Spleen (tissue), 11 donors: ENCODE data around the gene KIAA1217. TPM values are rescaled to one million over a fixed set of nuclear protein-coding genes. Genes with fewer than 3 reads are reported as not detected.

ENCODE experiments used
- DNase-seq: peaks from one replicate; pipeline ENCODE4 v3.0.0-alpha.2; 2020
- H3K27ac ChIP-seq, 8 donors: fragments of 200-600 bp; sonication (generic) in 7 of 8; 1 replicate in 4 of 8; 2 replicates in 4 of 8; pipeline versions ENCODE4 v1.5.0 to v1.8.0; 2016 to 2021; ENCODE audit warnings: inconsistent platforms in 4 of 8, mild to moderate bottlenecking in 4 of 8, moderate library complexity in 1 of 8
- H3K27me3 ChIP-seq, 7 donors: fragments of 200-600 bp; sonication (generic) in 6 of 7; replicated peaks in 1 of 7; 1 replicate in 4 of 7; 2 replicates in 3 of 7; pipeline versions ENCODE4 v1.5.0 to v1.8.0; 2016 to 2021; ENCODE audit warnings: inconsistent platforms in 3 of 7, mild to moderate bottlenecking in 1 of 7
- H3K36me3 ChIP-seq, 6 donors: fragments of 200-600 bp; sonication (generic) in 5 of 6; 1 replicate in 4 of 6; 2 replicates in 2 of 6; pipeline versions ENCODE4 v1.5.0 to v1.8.0; 2016 to 2021; ENCODE audit warnings: inconsistent platforms in 2 of 6
- H3K4me1 ChIP-seq, 6 donors: fragments of 200-600 bp; sonication (generic) in 5 of 6; 1 replicate in 3 of 6; 2 replicates in 3 of 6; pipeline versions ENCODE4 v1.5.0 to v1.8.0; 2016 to 2021; ENCODE audit warnings: inconsistent platforms in 3 of 6
- H3K4me3 ChIP-seq, 8 donors: fragments of 200-600 bp; sonication (generic) in 7 of 8; 1 replicate in 4 of 8; 2 replicates in 4 of 8; pipeline versions ENCODE4 v1.5.0 to v1.8.0; 2016 to 2021; ENCODE audit warnings: inconsistent platforms in 4 of 8, mild to moderate bottlenecking in 4 of 8, moderate library complexity in 2 of 8
- H3K9me3 ChIP-seq, 8 donors: fragments of 200-600 bp; sonication (generic) in 7 of 8; 1 replicate in 4 of 8; 2 replicates in 4 of 8; pipeline versions ENCODE4 v1.5.0 to v1.8.0; 2016 to 2021; ENCODE audit warnings: inconsistent platforms in 4 of 8
- CTCF ChIP-seq, 11 experiments: fragments of 200-600 bp in 7 of 11; fragments of 450-650 bp in 4 of 11; sonication (generic) in 4 of 11; IDR thresholded peaks in 8 of 11; conservative IDR thresholded peaks in 3 of 11; 1 replicate in 7 of 11; 2 replicates in 4 of 11; pipeline versions ENCODE4 v1.4.0 to v1.8.0; 2016 to 2021; ENCODE audit warnings: antibody characterized with exemption in 11 of 11, inconsistent platforms in 4 of 11, mild to moderate bottlenecking in 1 of 11
- POLR2A ChIP-seq, 3 donors: fragments of 450-650 bp; IDR thresholded peaks; one replicate each; pipeline ENCODE4 v1.5.1; 2017; ENCODE audit warnings: antibody characterized with exemption in 3 of 3, mild to moderate bottlenecking in 1 of 3
- POLR2AphosphoS5 ChIP-seq, 3 donors: sonication (generic); formaldehyde crosslinking; IDR thresholded peaks; one replicate each; pipeline ENCODE4 v1.5.1; 2017; ENCODE audit warnings: antibody characterized with exemption in 3 of 3
- WGBS, 5 donors: extraction: QIAGEN DNeasy Blood & Tissue Kit in 3 of 5; methylation state at CpG; one replicate each; pipeline versions ENCODE4 v1.1.5 to v1.1.7; 2013 to 2018; 5-methylcytosine and 5-hydroxymethylcytosine counted together
- intact Hi-C: fragments of 100-400 bp; cut with DNase I; formaldehyde crosslinking; loops from one replicate; pipeline ENCODE4 v1.15.0; 2023; ENCODE audit warnings: low total_unique reads
- polyA plus RNA-seq, 3 donors: library from polyadenylated mRNA; stranded (reverse); fragments of 200-250 nt; gene quantifications; one replicate each; pipeline ENCODE4 v1.2.1, GENCODE V29; 2013
- total RNA-seq, 7 donors: library from RNA; depleted of rRNA in 3 of 7; stranded (reverse); fragments of >200 nt in 3 of 7; fragmentation: NEBNext Ultra II Directional in 4 of 7; extraction: Animal tissue kit (Norgen Biotek cat#: 25700) in 4 of 7; gene quantifications; one replicate each; pipeline versions ENCODE4 v1.1.0 to v1.2.1, GENCODE V29; 2016 to 2021
- donor health status: healthy with polysubstance abuse.
- donor health status: DM: no; HTN: no; CAD: no; lungs with moderate emphysema.
- donor health status: DM: no; HTN: no; CAD: no.
- donor health status: Bipolar disorder and iron deficiency.
- donor health status: healthy.
- donor health status: DM: no; HTN: no; CAD: no.
- donor health status: DM: yes; HTN: yes; CAD: no.

KIAA1217 gene
- total and polyA plus RNA-seq, 10 donors: 2.2 to 40.7 (median 21.4) TPM

GRCh38 chr10:24292304-24293293, 83.7 kb downstream of the KIAA1217 start:
- Histone ChIP-seq H3K4me3 (no peak overlapping the region), H3K9me3 (peaks cover 0 to 14% (median 0%) of the 10 kb centered on the region in 8 donors), H3K27me3 (no peaks in the 10 kb centered on the region), H3K4me1 (peaks cover 0 to 6% (median 0%) of the 10 kb centered on the region in 6 donors), H3K36me3 (no peaks in the 10 kb centered on the region), H3K27ac (no peak overlapping the region)
- no peak for DNase-seq
- WGBS, 5 donors: 88 to 91% (median 90%) methylated on average over 11 of the region's 11 CpGs
- intact Hi-C loops: no loop called here
- TF ChIP-seq CTCF (IDR thresholded peaks at IDR 0.05 in 8 of 11, conservative IDR thresholded peaks at IDR 0.05 in 3 of 11) (no peak), POLR2A (IDR thresholded peaks at IDR 0.05) (no peak), POLR2AphosphoS5 (IDR thresholded peaks at IDR 0.05) (no peak)

- Histone ChIP-seq H3K27ac (no peak overlapping the region), H3K9me3 (no peaks in the 10 kb centered on the region), H3K36me3 (no peaks in the 10 kb centered on the region), H3K27me3 (no peaks in the 10 kb centered on the region), H3K4me1 (no peaks in the 10 kb centered on the region), H3K4me3 (no peak overlapping the region)
- intact Hi-C loops: no loop called here
- 77 to 93% (median 85%) methylated on average over 6 of the region's 6 CpGs for WGBS, 5 donors
- TF ChIP-seq CTCF (IDR thresholded peaks at IDR 0.05 in 8 of 11, conservative IDR thresholded peaks at IDR 0.05 in 3 of 11) (no peak), POLR2A (IDR thresholded peaks at IDR 0.05) (no peak), POLR2AphosphoS5 (IDR thresholded peaks at IDR 0.05) (no peak)
- DNase-seq: no peak
Measured at GRCh38 chr10:24299578-24300260, 90.8 kb downstream of the KIAA1217 start.

GRCh38 chr10:24303522-24304310, 94.8 kb downstream of the KIAA1217 start:
- H3K9me3 ChIP-seq: no peaks in the 10 kb centered on the region
- intact Hi-C loops: no loop called here

More at GRCh38 chr10:24303522-24304310, 94.8 kb downstream of the KIAA1217 start:
- no peak for TF ChIP-seq CTCF (IDR thresholded peaks at IDR 0.05 in 8 of 11, conservative IDR thresholded peaks at IDR 0.05 in 3 of 11)
- no peak for DNase-seq
- H3K4me1 ChIP-seq: no peaks in the 10 kb centered on the region
- no peak overlapping the region for H3K4me3 ChIP-seq
- H3K27ac ChIP-seq: no peak overlapping the region
- H3K27me3 ChIP-seq: no peaks in the 10 kb centered on the region
- 58 to 75% (median 61%) methylated on average over 8 of the region's 8 CpGs for WGBS, 5 donors
- H3K36me3 ChIP-seq: no peaks in the 10 kb centered on the region
